Peyer's patch (tissue), 4 donors: ENCODE data around the gene PLLP. TPM values are rescaled to one million over a fixed set of nuclear protein-coding genes. Genes with fewer than 3 reads are reported as not detected.

ENCODE experiments used
- DNase-seq, 3 donors: peaks; one replicate each; pipeline ENCODE4 v3.0.0-alpha.2; 2017 to 2019
- H3K27ac ChIP-seq, 4 donors: fragments of 200-600 bp; sonication (generic); one replicate each; pipeline ENCODE4 v1.5.1; 2016 to 2019
- H3K27me3 ChIP-seq, 2 donors: fragments of 200-600 bp; sonication (generic); one replicate each; pipeline ENCODE4 v1.5.1; 2019
- H3K36me3 ChIP-seq, 3 donors: fragments of 200-600 bp; sonication (generic); one replicate each; pipeline ENCODE4 v1.5.1; 2016 to 2019
- H3K4me1 ChIP-seq, 4 donors: fragments of 200-600 bp; sonication (generic); one replicate each; pipeline ENCODE4 v1.5.1; 2016 to 2019
- H3K4me3 ChIP-seq, 4 donors: fragments of 200-600 bp; sonication (generic); 1 replicate in 3 of 4; 2 replicates in 1 of 4; pipeline ENCODE4 v1.5.1; 2016 to 2019; ENCODE audit warnings: mild to moderate bottlenecking in 1 of 4
- H3K9me3 ChIP-seq, 4 donors: fragments of 200-600 bp; sonication (generic); one replicate each; pipeline ENCODE4 v1.5.1; 2016 to 2019; ENCODE audit warnings: mild to moderate bottlenecking in 1 of 4
- POLR2A ChIP-seq, 2 donors: fragments of 450-650 bp; IDR thresholded peaks; one replicate each; pipeline ENCODE4 v1.5.1; 2017; ENCODE audit warnings: antibody characterized with exemption in 2 of 2, mild to moderate bottlenecking in 2 of 2, moderate library complexity in 2 of 2
- total RNA-seq, 4 donors: library from RNA; depleted of rRNA; stranded (reverse); fragments of >200 nt; gene quantifications; one replicate each; pipeline ENCODE4 v1.1.0, GENCODE V29; 2016
- TF ChIP-seq, protein P1 (sequence below), 6 experiments: fragments of 450-650 bp in 4 of 6; fragments of 200-600 bp in 2 of 6; sonication (generic) in 1 of 6; IDR thresholded peaks; one replicate each; pipeline ENCODE4 v1.5.1; 2017 to 2019; ENCODE audit warnings: antibody characterized with exemption in 6 of 6, mild to moderate bottlenecking in 3 of 6, moderate library complexity in 1 of 6

PLLP gene
- total RNA-seq, 4 donors from 2014 or later = 1.7 to 152 (median 126) TPM

- Histone ChIP-seq H3K36me3 (no peaks in the 10 kb centered on the region), H3K4me3 (peak overlapping the region in 2 of 4 donors; percentile 64 to 70), H3K27ac (peak overlapping the region in 2 of 4 donors; percentile 70 to 90), H3K9me3 (no peaks in the 10 kb centered on the region), H3K27me3 (peaks cover 0 to 4% of the 10 kb centered on the region in 2 donors), H3K4me1 (peaks cover 0 to 31% (median 5%) of the 10 kb centered on the region in 4 donors)
- DNase-seq = no peak
- TF ChIP-seq POLR2A (IDR thresholded peaks at IDR 0.05) = no peak
- TF ChIP-seq, protein P1, sequence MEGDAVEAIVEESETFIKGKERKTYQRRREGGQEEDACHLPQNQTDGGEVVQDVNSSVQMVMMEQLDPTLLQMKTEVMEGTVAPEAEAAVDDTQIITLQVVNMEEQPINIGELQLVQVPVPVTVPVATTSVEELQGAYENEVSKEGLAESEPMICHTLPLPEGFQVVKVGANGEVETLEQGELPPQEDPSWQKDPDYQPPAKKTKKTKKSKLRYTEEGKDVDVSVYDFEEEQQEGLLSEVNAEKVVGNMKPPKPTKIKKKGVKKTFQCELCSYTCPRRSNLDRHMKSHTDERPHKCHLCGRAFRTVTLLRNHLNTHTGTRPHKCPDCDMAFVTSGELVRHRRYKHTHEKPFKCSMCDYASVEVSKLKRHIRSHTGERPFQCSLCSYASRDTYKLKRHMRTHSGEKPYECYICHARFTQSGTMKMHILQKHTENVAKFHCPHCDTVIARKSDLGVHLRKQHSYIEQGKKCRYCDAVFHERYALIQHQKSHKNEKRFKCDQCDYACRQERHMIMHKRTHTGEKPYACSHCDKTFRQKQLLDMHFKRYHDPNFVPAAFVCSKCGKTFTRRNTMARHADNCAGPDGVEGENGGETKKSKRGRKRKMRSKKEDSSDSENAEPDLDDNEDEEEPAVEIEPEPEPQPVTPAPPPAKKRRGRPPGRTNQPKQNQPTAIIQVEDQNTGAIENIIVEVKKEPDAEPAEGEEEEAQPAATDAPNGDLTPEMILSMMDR (IDR thresholded peaks at IDR 0.05) = no peak
Observed at GRCh38 chr16:57282510-57283213, 1.8 kb downstream of the PLLP start.

GRCh38 chr16:57281791-57282190, 2.7 kb downstream of the PLLP start:
- no peaks in the 10 kb centered on the region for H3K36me3 ChIP-seq
- peak overlapping the region in 1 of 4 donors; percentile 26 for H3K27ac ChIP-seq
- peaks cover 0 to 40% (median 5%) of the 10 kb centered on the region in 4 donors for H3K4me1 ChIP-seq
- H3K4me3 ChIP-seq = no peak overlapping the region
- H3K27me3 ChIP-seq = peaks cover 0 to 4% of the 10 kb centered on the region in 2 donors
- TF ChIP-seq POLR2A (IDR thresholded peaks at IDR 0.05) = no peak
- TF ChIP-seq, protein P1 (IDR thresholded peaks at IDR 0.05) = no peak
- DNase-seq = no peak
- H3K9me3 ChIP-seq = no peaks in the 10 kb centered on the region

GRCh38 chr16:57279780-57280638, 4.5 kb downstream of the PLLP start:
- H3K4me1 ChIP-seq = peaks cover 0 to 51% (median 5%) of the 10 kb centered on the region in 4 donors
- DNase-seq = peak in 1 of 3 donors; percentile 55
- no peaks in the 10 kb centered on the region for H3K9me3 ChIP-seq
- no peak overlapping the region for H3K4me3 ChIP-seq
- TF ChIP-seq, protein P1 (IDR thresholded peaks at IDR 0.05) = no peak
- no peak for TF ChIP-seq POLR2A (IDR thresholded peaks at IDR 0.05)
- peaks cover 0 to 4% of the 10 kb centered on the region in 2 donors for H3K27me3 ChIP-seq
- no peaks in the 10 kb centered on the region for H3K36me3 ChIP-seq
- H3K27ac ChIP-seq = peak overlapping the region in 2 of 4 donors; percentile 20 to 78

- no peak overlapping the region for H3K27ac ChIP-seq
Observed at GRCh38 chr16:57278494-57278893, 6.0 kb downstream of the PLLP start.

DNA sequence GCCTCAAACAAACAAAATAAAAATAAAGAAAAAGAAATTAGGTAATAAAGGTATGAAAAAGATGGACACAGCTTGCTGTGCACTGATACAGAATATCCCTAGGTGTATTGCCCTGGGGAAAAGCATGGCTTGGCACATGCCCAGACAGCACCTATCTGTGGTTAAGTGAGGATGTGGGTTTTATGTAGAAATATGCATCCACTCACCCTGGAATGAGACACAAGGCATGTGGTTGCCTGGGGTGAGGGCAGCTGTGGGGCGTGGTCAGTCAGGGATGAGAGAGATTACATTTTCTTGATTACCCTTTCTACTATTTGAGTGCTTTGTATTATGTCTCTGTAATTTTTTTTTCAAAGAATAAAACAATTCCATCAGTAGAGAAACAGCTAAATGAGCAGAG, 6.9 kb downstream of the PLLP start:
- Histone ChIP-seq H3K4me3 (no peak overlapping the region), H3K27me3 (no peaks in the 10 kb centered on the region), H3K4me1 (peaks cover 0 to 44% (median 0%) of the 10 kb centered on the region in 4 donors), H3K27ac (no peak overlapping the region), H3K9me3 (no peaks in the 10 kb centered on the region), H3K36me3 (no peaks in the 10 kb centered on the region)
- TF ChIP-seq, protein P1 (IDR thresholded peaks at IDR 0.05) = no peak
- TF ChIP-seq POLR2A (IDR thresholded peaks at IDR 0.05) = no peak
- DNase-seq = peak in 2 of 3 donors; percentile 53 to 70

More at GRCh38 chr16:57278494-57278893, 6.0 kb downstream of the PLLP start:
- Histone ChIP-seq H3K36me3 (no peaks in the 10 kb centered on the region), H3K9me3 (no peaks in the 10 kb centered on the region), H3K4me1 (peaks cover 0 to 44% (median 0%) of the 10 kb centered on the region in 4 donors), H3K4me3 (no peak overlapping the region), H3K27me3 (no peaks in the 10 kb centered on the region)
- TF ChIP-seq, protein P1 (IDR thresholded peaks at IDR 0.05) = no peak
- TF ChIP-seq POLR2A (IDR thresholded peaks at IDR 0.05) = no peak
- no peak for DNase-seq
